Measurements from ENCODE around the gene FAM170B. TPM values are rescaled to one million over a fixed set of nuclear protein-coding genes. Genes with fewer than 3 reads are reported as not detected.
A peak's percentile ranks its signal among the peaks of the same experiment; 100 is the strongest.

The FAM170B gene
- total and polyA plus RNA-seq, 8 donors = not detected

DNA sequence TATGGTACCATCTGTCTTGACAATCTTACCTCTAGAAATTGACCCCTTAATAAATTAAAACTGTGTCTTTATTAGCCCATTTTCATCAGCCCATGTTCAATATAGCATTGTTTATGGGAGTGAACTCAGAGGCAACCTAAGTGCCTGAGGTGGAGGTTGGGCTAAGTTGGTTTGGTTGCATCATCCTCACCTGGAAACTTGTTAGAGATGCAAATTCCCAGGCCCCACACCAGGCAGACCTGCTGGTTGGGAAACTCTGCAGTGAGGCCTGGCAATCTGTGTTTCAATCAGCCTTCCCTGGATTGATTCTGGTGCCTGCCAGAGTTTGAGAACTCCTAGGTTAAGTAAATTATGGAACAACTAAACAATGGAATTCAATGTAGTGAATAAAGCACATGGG lies 9.4 kb upstream of the FAM170B start:
- Histone ChIP-seq H3K4me1 (peaks cover 0 to 13% (median 3%) of the 10 kb centered on the region in 4 donors), H3K27me3 (no peaks in the 10 kb centered on the region), H3K36me3 (no peaks in the 10 kb centered on the region), H3K27ac (no peak overlapping the region), H3K9me3 (peaks cover 0 to 15% (median 8%) of the 10 kb centered on the region in 4 donors), H3K4me3 (no peak overlapping the region)
- TF ChIP-seq, protein P1, sequence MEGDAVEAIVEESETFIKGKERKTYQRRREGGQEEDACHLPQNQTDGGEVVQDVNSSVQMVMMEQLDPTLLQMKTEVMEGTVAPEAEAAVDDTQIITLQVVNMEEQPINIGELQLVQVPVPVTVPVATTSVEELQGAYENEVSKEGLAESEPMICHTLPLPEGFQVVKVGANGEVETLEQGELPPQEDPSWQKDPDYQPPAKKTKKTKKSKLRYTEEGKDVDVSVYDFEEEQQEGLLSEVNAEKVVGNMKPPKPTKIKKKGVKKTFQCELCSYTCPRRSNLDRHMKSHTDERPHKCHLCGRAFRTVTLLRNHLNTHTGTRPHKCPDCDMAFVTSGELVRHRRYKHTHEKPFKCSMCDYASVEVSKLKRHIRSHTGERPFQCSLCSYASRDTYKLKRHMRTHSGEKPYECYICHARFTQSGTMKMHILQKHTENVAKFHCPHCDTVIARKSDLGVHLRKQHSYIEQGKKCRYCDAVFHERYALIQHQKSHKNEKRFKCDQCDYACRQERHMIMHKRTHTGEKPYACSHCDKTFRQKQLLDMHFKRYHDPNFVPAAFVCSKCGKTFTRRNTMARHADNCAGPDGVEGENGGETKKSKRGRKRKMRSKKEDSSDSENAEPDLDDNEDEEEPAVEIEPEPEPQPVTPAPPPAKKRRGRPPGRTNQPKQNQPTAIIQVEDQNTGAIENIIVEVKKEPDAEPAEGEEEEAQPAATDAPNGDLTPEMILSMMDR (IDR thresholded peaks at IDR 0.05) = no peak
- no peak for TF ChIP-seq POLR2A (IDR thresholded peaks at IDR 0.05)
- TF ChIP-seq POLR2AphosphoS5 (IDR thresholded peaks at IDR 0.05) = no peak
- intact Hi-C loops (cut with DNase I; ENCODE audit: low total_unique reads) = no loop called here
- no peak for DNase-seq

DNA sequence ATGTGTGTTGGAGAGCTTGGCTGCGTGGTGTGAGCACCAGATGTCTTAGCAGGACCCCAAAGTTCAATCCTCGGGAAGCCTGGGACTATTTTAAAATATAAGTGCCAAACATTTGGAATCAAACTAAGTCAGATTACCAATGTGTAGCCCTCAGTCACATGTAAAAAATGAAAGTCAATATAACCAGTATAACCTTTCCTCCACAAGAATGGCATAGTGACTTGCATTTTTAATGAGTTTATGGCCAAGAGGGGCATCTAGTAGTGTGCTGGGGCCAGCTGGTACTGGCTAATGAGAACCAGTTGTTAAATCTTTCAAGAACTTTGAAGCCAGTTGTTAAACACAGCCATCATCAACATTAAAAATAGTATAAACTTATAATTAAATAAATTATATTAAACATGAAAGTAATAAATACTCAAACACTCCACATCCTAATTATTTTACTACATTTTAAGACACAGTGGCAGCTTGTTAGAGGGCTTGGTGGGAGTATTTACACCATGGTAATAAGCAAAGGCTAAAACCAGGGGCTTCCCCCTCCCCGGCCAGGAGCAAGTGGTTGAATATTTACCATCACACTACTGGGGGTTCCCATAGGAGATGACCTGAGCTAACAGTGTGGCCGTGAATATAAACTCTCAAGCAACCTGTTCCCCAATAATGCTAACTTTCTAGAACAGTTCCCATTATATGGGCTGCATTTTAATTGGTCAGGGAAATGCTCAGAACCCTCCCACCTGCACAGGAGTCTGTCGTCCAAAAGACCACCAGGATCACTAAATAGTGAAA lies 7.9 kb upstream of the FAM170B start:
- 67 to 81% (median 72%) methylated on average over 5 of the region's 5 CpGs for WGBS, 5 donors
- H3K9me3 ChIP-seq = peaks cover 0 to under 1% (median 0%) of the 10 kb centered on the region in 4 donors
- H3K36me3 ChIP-seq = no peaks in the 10 kb centered on the region
- TF ChIP-seq POLR2A (IDR thresholded peaks at IDR 0.05) (no peak), POLR2AphosphoS5 (IDR thresholded peaks at IDR 0.05) (no peak), EP300 (IDR thresholded peaks at IDR 0.05) (no peak)
- TF ChIP-seq, protein P1 (IDR thresholded peaks at IDR 0.05) = no peak
- H3K27me3 ChIP-seq = no peaks in the 10 kb centered on the region
- peaks cover 0 to 13% (median 3%) of the 10 kb centered on the region in 4 donors for H3K4me1 ChIP-seq
- H3K27ac ChIP-seq = no peak overlapping the region
- intact Hi-C loops (cut with DNase I; ENCODE audit: low total_unique reads) = no loop called here
- DNase-seq = no peak
- H3K4me3 ChIP-seq = no peak overlapping the region

DNA sequence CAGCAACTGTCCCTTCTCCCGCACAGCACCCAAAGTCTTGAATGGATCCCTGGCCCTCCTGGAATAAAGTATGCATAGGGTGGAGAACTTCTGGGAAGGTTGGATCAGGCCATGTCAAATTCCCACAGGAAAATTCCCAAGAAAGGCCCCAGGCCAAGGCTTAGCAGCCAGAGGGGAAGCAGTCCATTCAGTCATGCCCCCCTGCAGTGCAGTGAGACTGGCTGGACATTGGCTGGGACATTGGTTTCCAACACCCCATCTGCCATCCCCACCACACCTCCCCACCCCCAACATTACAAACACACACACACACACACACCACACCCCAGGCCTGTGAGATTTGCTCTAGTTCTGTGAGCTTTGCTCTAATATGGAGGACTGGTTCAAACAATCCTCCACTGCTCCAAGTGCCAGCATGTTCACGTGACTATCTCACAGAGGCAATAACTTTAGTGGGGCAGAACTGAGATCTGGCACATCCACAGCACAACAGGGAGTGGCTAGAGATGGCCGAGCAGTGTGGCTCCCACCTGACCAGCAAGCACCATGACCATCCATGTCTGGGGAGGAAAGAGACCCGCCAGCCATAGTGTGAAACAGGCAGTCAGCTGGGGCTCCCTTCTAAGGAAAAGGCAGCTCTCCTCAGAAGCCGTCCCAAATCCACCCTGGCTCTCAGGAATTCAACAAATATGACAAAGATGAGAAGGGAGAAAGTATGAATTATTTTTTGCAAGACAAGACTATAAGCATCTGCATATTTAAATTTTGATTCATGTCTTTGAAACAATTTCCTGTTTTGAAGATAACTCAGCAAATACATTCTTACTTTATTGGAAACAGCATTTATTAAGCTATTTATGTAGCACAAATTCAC lies 6.7 kb upstream of the FAM170B start:
- Histone ChIP-seq H3K27me3 (no peaks in the 10 kb centered on the region), H3K9me3 (no peaks in the 10 kb centered on the region), H3K4me1 (peaks cover 0 to 13% (median 3%) of the 10 kb centered on the region in 4 donors), H3K27ac (peak overlapping the region in 1 of 5 donors; percentile 76), H3K4me3 (no peak overlapping the region), H3K36me3 (no peaks in the 10 kb centered on the region)
- intact Hi-C loops (cut with DNase I; ENCODE audit: low total_unique reads) = no loop called here
- TF ChIP-seq POLR2A (IDR thresholded peaks at IDR 0.05) (no peak), POLR2AphosphoS5 (IDR thresholded peaks at IDR 0.05) (no peak), EP300 (IDR thresholded peaks at IDR 0.05) (no peak)
- TF ChIP-seq, protein P1 (IDR thresholded peaks at IDR 0.05) = no peak
- 74 to 86% (median 82%) methylated on average over 5 of the region's 5 CpGs for WGBS, 5 donors
- no peak for DNase-seq

DNA sequence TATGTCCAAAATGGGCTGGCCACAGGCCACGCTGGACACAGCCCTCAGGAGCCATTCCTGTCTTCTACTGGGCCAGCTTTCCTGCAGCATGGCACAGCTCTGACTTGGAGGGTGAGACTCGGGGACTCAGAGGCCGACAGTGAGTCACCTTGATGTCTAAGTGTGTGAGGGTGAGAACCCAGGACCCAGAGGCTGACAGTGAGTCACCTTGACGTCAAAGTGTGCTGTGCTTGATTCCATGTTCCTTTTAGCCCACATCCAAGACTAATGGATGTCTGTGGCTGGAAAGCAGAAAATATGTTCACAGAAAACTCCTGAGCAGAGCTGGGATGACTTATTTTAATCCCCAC lies 6.0 kb upstream of the FAM170B start:
- TF ChIP-seq EP300 (IDR thresholded peaks at IDR 0.05) (no peak), POLR2AphosphoS5 (IDR thresholded peaks at IDR 0.05) (peak in 1 of 3 donors; percentile 3)
- intact Hi-C loops (cut with DNase I; ENCODE audit: low total_unique reads) = no loop called here
- H3K27ac ChIP-seq = peak overlapping the region; percentile 14 to 76 (median 69)
- 55 to 79% (median 75%) methylated on average over 4 of the region's 4 CpGs for WGBS, 5 donors
- no peaks in the 10 kb centered on the region for H3K36me3 ChIP-seq
- peaks cover 0 to 13% (median 3%) of the 10 kb centered on the region in 4 donors for H3K4me1 ChIP-seq
- no peaks in the 10 kb centered on the region for H3K27me3 ChIP-seq
- DNase-seq = no peak
- H3K4me3 ChIP-seq = no peak overlapping the region
- H3K9me3 ChIP-seq = no peaks in the 10 kb centered on the region
